Panc1 (cell line): ENCODE measurements around the gene FAM124B. TPM values are rescaled to one million over a fixed set of nuclear protein-coding genes. Genes with fewer than 3 reads are reported as not detected.

Source experiments
- ATAC-seq: fragments of 200-7000 bp; cut with Tn5 transposase; 2 replicates; pipeline ENCODE4 v1.9.1; 2020; ENCODE audit warnings: mild to moderate bottlenecking, moderate library complexity
- BruUV-seq: library from RNA; stranded (reverse); fragments of 400-500 nt; replicated peaks from 2 replicates; lab custom pipeline; 2021; lab: Mats Ljungman, UMichigan
- CTCF ChIA-PET: fragments of 300-600 bp; sonication (Branson Sonifier 250); formaldehyde crosslinking; loops from one replicate; lab custom pipeline; 2022; ENCODE audit warnings: antibody characterized with exemption; lab: Charles Lee
- POLR2A ChIA-PET: fragments of 300-600 bp; sonication (Branson Sonifier 250); formaldehyde crosslinking; loops from one replicate; lab custom pipeline; 2022; ENCODE audit warnings: antibody characterized with exemption; lab: Charles Lee
- DNase-seq: peaks from one replicate; pipeline ENCODE4 v3.0.0-alpha.2; 2010; ENCODE audit warnings: low read depth, low spot score
- H3K27ac ChIP-seq: 2 replicates; pipeline ENCODE4 v1.5.1; 2011; ENCODE audit warnings: mild to moderate bottlenecking, low read length, inconsistent platforms
- H3K27me3 ChIP-seq: fragments of 200-500 bp; sonication (Bioruptor generic); 2 replicates; pipeline ENCODE4 v1.6.0; 2014; ENCODE audit warnings: low read length, inconsistent platforms; ENCODE audit not compliant: control insufficient read depth, insufficient read depth
- H3K36me3 ChIP-seq: fragments of 200-500 bp; sonication (Bioruptor generic); 2 replicates; pipeline ENCODE4 v1.5.1; 2014; ENCODE audit warnings: inconsistent platforms, mild to moderate bottlenecking, low read length, moderate library complexity; ENCODE audit not compliant: control insufficient read depth, insufficient read depth
- H3K4me1 ChIP-seq: 2 replicates; pipeline ENCODE4 v1.5.1; 2011; ENCODE audit warnings: inconsistent platforms, mild to moderate bottlenecking, low read length, moderate library complexity; ENCODE audit not compliant: control insufficient read depth, insufficient read depth
- H3K4me3 ChIP-seq, 2 experiments: 2 replicates each; pipeline ENCODE4 v1.5.1; 2011 to 2012; ENCODE audit warnings: low read depth in 2 of 2, low read length in 2 of 2, mild to moderate bottlenecking in 2 of 2, inconsistent platforms in 1 of 2, moderate library complexity in 1 of 2
- H3K9me3 ChIP-seq: fragments of 200-500 bp; sonication (Bioruptor generic); 2 replicates; pipeline ENCODE4 v1.5.1; 2014; ENCODE audit warnings: low read depth, mild to moderate bottlenecking, inconsistent platforms, low read length, moderate library complexity; ENCODE audit not compliant: control insufficient read depth, insufficient read depth
- CTCF ChIP-seq: fragments of 450-650 bp; IDR thresholded peaks from 2 replicates; pipeline ENCODE4 v1.5.1; 2017; ENCODE audit warnings: mild to moderate bottlenecking
- POLR2AphosphoS5 ChIP-seq: IDR thresholded peaks from 2 replicates; pipeline ENCODE4 v1.6.1; 2012; ENCODE audit warnings: mild to moderate bottlenecking, low read depth, low read length, moderate library complexity
- REST ChIP-seq, 2 experiments: IDR thresholded peaks; 2 replicates each; pipeline ENCODE4 v1.6.1; 2011 to 2012; ENCODE audit warnings: low read depth in 2 of 2, control low read depth in 1 of 2, low read length in 1 of 2, mild to moderate bottlenecking in 1 of 2, moderate library complexity in 1 of 2; ENCODE audit not compliant: insufficient read depth in 1 of 2
- SIN3A ChIP-seq: IDR thresholded peaks from 2 replicates; pipeline ENCODE4 v1.6.1; 2012; ENCODE audit warnings: low read depth, mild to moderate bottlenecking, low read length, moderate library complexity, borderline replicate concordance; ENCODE audit not compliant: insufficient read depth
- TCF7L2 ChIP-seq: IDR thresholded peaks from 2 replicates; pipeline ENCODE4 v1.6.1; 2011; ENCODE audit warnings: mild to moderate bottlenecking, low read depth, low read length, inconsistent platforms
- in situ Hi-C: cut with HindIII; loops from 2 replicates; pipeline ENCODE4 v1.10.0; 2016; ENCODE audit warnings: low sequenced_read_pairs, low pct_unique_long_range_greater_than_20kb
- intact Hi-C: fragments of 100-400 bp; cut with micrococcal nuclease; formaldehyde crosslinking; loops from one replicate; pipeline ENCODE4 v1.10.0; 2022; ENCODE audit not compliant: unreplicated experiment
- total RNA-seq: library from RNA; stranded (reverse); gene quantifications from one replicate; pipeline ENCODE4 v1.2.1, GENCODE V29; 2021; ENCODE audit not compliant: unreplicated experiment

The FAM124B gene
- total RNA-seq, 1 experiment from 2014 or later: 0.08 TPM

- ATAC-seq (no peak), DNase-seq (no peak)
- Histone ChIP-seq H3K27me3 (no peaks in the 10 kb centered on the region), H3K9me3 (no peaks in the 10 kb centered on the region), H3K4me3 (no peak overlapping the region), H3K27ac (no peak overlapping the region), H3K36me3 (no peaks in the 10 kb centered on the region), H3K4me1 (no peaks in the 10 kb centered on the region)
- ChIA-PET CTCF (interaction anchor here (0.7 kb wide), 1 partner anchor 185 kb away, joined by 3 read pairs; no protein-coding TSS in a partner anchor), POLR2A (no interaction called here)
- peak; percentile 19; the same call in 1 of the 2 replicates for TF ChIP-seq CTCF
- TF ChIP-seq TCF7L2: no peak
- intact Hi-C loops: no loop called here
- BruUV-seq: no TSS peak
- in situ Hi-C loops: no loop called here
These were observed 23.9 kb downstream of the FAM124B start for GRCh38 chr2:224377751-224378700.

- intact Hi-C loops (no loop called here), in situ Hi-C loops (no loop called here)
- Histone ChIP-seq H3K27me3 (no peaks in the 10 kb centered on the region), H3K9me3 (no peaks in the 10 kb centered on the region), H3K36me3 (no peaks in the 10 kb centered on the region), H3K27ac (no peak overlapping the region), H3K4me3 (no peak overlapping the region), H3K4me1 (no peaks in the 10 kb centered on the region)
- BruUV-seq: no TSS peak
- TF ChIP-seq REST (IDR thresholded peaks at IDR 0.05; ENCODE audit: insufficient read depth in 1 of 2, low read depth in 2 of 2, low read length in 1 of 2) (no peak), CTCF (no peak), SIN3A (no peak), POLR2AphosphoS5 (no peak)
- DNase-seq (no peak), ATAC-seq (no peak)
- ChIA-PET POLR2A (no interaction called here), CTCF (interaction anchor here (0.6 kb wide), 1 partner anchor 10 kb away, joined by 4 read pairs; no protein-coding TSS in a partner anchor)
These were observed 29.3 kb downstream of the FAM124B start for GRCh38 chr2:224372641-224373040.
